H1 (cell line): Measurements from ENCODE around the gene CC2D1B. TPM values are rescaled to one million over a fixed set of nuclear protein-coding genes. Genes with fewer than 3 reads are reported as not detected.
A peak's percentile ranks its signal among the peaks of the same experiment; 100 is the strongest.

Source experiments
- CTCF ChIA-PET: fragments of 300-600 bp; sonication (Branson Sonifier 250); formaldehyde crosslinking; loops from one replicate; lab custom pipeline; 2021; ENCODE audit not compliant: partially characterized antibody; lab: Charles Lee
- POLR2A ChIA-PET: fragments of 300-600 bp; sonication (Branson Sonifier 250); formaldehyde crosslinking; loops from one replicate; lab custom pipeline; 2021; ENCODE audit warnings: inconsistent platforms; ENCODE audit not compliant: partially characterized antibody; lab: Charles Lee
- DNase-seq, 2 experiments: peaks; one replicate each; pipeline versions ENCODE4 v3.0.0 to v3.0.0-alpha.2; 2010 to 2022; ENCODE audit warnings: low spot score in 2 of 2, low read depth in 1 of 2, mixed read lengths in 1 of 2
- FAIRE-seq: peaks from 2 replicates; lab custom pipeline; 2011; peaks lifted over from hg19 to GRCh38; lab: Jason Lieb, UNC
- H2AFZ ChIP-seq: 2 replicates; pipeline ENCODE4 v1.8.1; 2012; ENCODE audit warnings: low read length, inconsistent platforms
- H2AK5ac ChIP-seq: 2 replicates; pipeline ENCODE4 v1.6.1; 2013; ENCODE audit warnings: low read depth, low read length
- H2BK120ac ChIP-seq: replicated peaks from 2 replicates; pipeline ENCODE3; 2013; ENCODE audit warnings: low read depth, low read length, inconsistent platforms
- H2BK12ac ChIP-seq: 2 replicates; pipeline ENCODE4 v1.6.1; 2013; ENCODE audit warnings: low read depth, low read length
- H2BK15ac ChIP-seq: 2 replicates; pipeline ENCODE4 v1.6.1; 2013; ENCODE audit warnings: low read length
- H2BK20ac ChIP-seq: 2 replicates; pipeline ENCODE4 v1.6.1; 2013; ENCODE audit warnings: low read length
- H2BK5ac ChIP-seq: 2 replicates; pipeline ENCODE4 v1.6.1; 2013; ENCODE audit warnings: low read depth, low read length
- H3K14ac ChIP-seq: 2 replicates; pipeline ENCODE4 v1.6.1; 2013; ENCODE audit warnings: inconsistent platforms; ENCODE audit not compliant: insufficient read length
- H3K18ac ChIP-seq: 2 replicates; pipeline ENCODE4 v1.6.1; 2013; ENCODE audit warnings: low read length; ENCODE audit errors: extremely low read depth
- H3K23ac ChIP-seq: 2 replicates; pipeline ENCODE4 v1.6.1; 2013; ENCODE audit warnings: inconsistent platforms; ENCODE audit not compliant: insufficient read length
- H3K23me2 ChIP-seq: 2 replicates; pipeline ENCODE4 v1.6.1; 2013; ENCODE audit warnings: low read depth, low read length
- H3K27ac ChIP-seq: 2 replicates; pipeline ENCODE4 v1.6.1; 2011; ENCODE audit warnings: low read depth, low read length, inconsistent platforms
- H3K27me3 ChIP-seq, 4 experiments: replicated peaks in 1 of 4; 1 replicate in 1 of 4; 2 replicates in 3 of 4; pipeline versions ENCODE4 v1.6.1 to v1.8.1; 2011 to 2013; ENCODE audit warnings: low read length in 3 of 4, mild to moderate bottlenecking in 3 of 4, inconsistent platforms in 2 of 4, mixed read lengths in 2 of 4, moderate library complexity in 1 of 4; ENCODE audit not compliant: control insufficient read depth in 3 of 4, insufficient read depth in 3 of 4; ENCODE audit errors: extremely low read depth in 1 of 4
- H3K36me3 ChIP-seq, 4 experiments: 2 replicates each; pipeline versions ENCODE4 v1.6.1 to v1.8.1; 2011 to 2013; ENCODE audit warnings: mild to moderate bottlenecking in 4 of 4, low read length in 3 of 4, moderate library complexity in 2 of 4, control low read depth in 1 of 4, inconsistent platforms in 1 of 4; ENCODE audit not compliant: insufficient read depth in 4 of 4, control insufficient read depth in 2 of 4
- H3K4ac ChIP-seq: replicated peaks from 2 replicates; pipeline ENCODE3; 2013; ENCODE audit warnings: low read length, low read depth, mixed read lengths, inconsistent platforms; ENCODE audit not compliant: insufficient read length
- H3K4me1 ChIP-seq, 4 experiments: replicated peaks in 1 of 4; 1 replicate in 1 of 4; 2 replicates in 3 of 4; pipeline versions ENCODE4 v1.6.1 to v1.8.1; 2011 to 2013; ENCODE audit warnings: low read length in 3 of 4, inconsistent platforms in 2 of 4, mixed read lengths in 1 of 4; ENCODE audit not compliant: insufficient read depth in 4 of 4, control insufficient read depth in 3 of 4
- H3K4me2 ChIP-seq, 2 experiments: 2 replicates each; pipeline versions ENCODE4 v1.6.1 to v1.8.1; 2011 to 2013; ENCODE audit warnings: low read depth in 2 of 2, low read length in 2 of 2, control low read depth in 1 of 2, inconsistent platforms in 1 of 2, mild to moderate bottlenecking in 1 of 2; ENCODE audit not compliant: insufficient read depth in 1 of 2
- H3K4me3 ChIP-seq, 4 experiments: fragments of 200-600, 300-600 bp in 1 of 4; sonication (generic), shearing (Covaris generic), sonication (Bioruptor Twin) in 1 of 4; 2 replicates each; pipeline versions ENCODE4 v1.5.1 to v1.8.1; 2011 to 2016; ENCODE audit warnings: low read length in 4 of 4, low read depth in 3 of 4, control low read depth in 2 of 4, inconsistent platforms in 2 of 4, mild to moderate bottlenecking in 2 of 4, mixed read lengths in 1 of 4, moderate library complexity in 1 of 4; ENCODE audit not compliant: insufficient read depth in 2 of 4; ENCODE audit errors: extremely low read depth in 1 of 4
- H3K56ac ChIP-seq: replicated peaks from 2 replicates; pipeline ENCODE3; 2013; ENCODE audit warnings: low read depth, mild to moderate bottlenecking, mixed read lengths, low read length, inconsistent platforms; ENCODE audit not compliant: insufficient read length
- H3K79me1 ChIP-seq: 2 replicates; pipeline ENCODE4 v1.6.1; 2013; ENCODE audit warnings: low read depth, low read length, control low read depth
- H3K79me2 ChIP-seq, 2 experiments: 2 replicates each; pipeline versions ENCODE4 v1.6.1 to v1.8.1; 2012 to 2013; ENCODE audit warnings: low read length in 2 of 2, mild to moderate bottlenecking in 2 of 2, inconsistent platforms in 1 of 2; ENCODE audit not compliant: insufficient read depth in 2 of 2, control insufficient read depth in 1 of 2
- H3K9ac ChIP-seq, 4 experiments: replicated peaks in 1 of 4; 1 replicate in 1 of 4; 2 replicates in 3 of 4; pipeline versions ENCODE4 v1.6.1 to v1.8.1; 2011 to 2013; ENCODE audit warnings: low read depth in 3 of 4, low read length in 3 of 4, control low read depth in 2 of 4, mild to moderate bottlenecking in 2 of 4, moderate library complexity in 2 of 4, inconsistent platforms in 1 of 4; ENCODE audit errors: extremely low read depth in 1 of 4
- H3K9me3 ChIP-seq, 2 experiments: 2 replicates each; pipeline versions ENCODE4 v1.6.1 to v1.8.1; 2012 to 2013; ENCODE audit warnings: mild to moderate bottlenecking in 2 of 2, moderate library complexity in 2 of 2, control low read depth in 1 of 2, inconsistent platforms in 1 of 2, low read depth in 1 of 2, low read length in 1 of 2, mixed read lengths in 1 of 2; ENCODE audit not compliant: insufficient read depth in 2 of 2
- H4K20me1 ChIP-seq, 2 experiments: replicated peaks in 1 of 2; 2 replicates each; pipeline versions ENCODE3 to v1.8.1; 2011 to 2013; ENCODE audit warnings: inconsistent platforms in 2 of 2, low read length in 2 of 2, mild to moderate bottlenecking in 1 of 2; ENCODE audit not compliant: insufficient read depth in 2 of 2, control insufficient read depth in 1 of 2
- H4K5ac ChIP-seq: 2 replicates; pipeline ENCODE4 v1.6.1; 2013; ENCODE audit warnings: low read length, low read depth, mixed read lengths, inconsistent platforms; ENCODE audit not compliant: insufficient read length
- H4K8ac ChIP-seq: 2 replicates; pipeline ENCODE4 v1.8.0; 2013; ENCODE audit warnings: mild to moderate bottlenecking, moderate library complexity, low read length, inconsistent platforms; ENCODE audit not compliant: insufficient read depth; ENCODE audit errors: extremely low read depth
- H4K91ac ChIP-seq: replicated peaks from 2 replicates; pipeline ENCODE3; 2013; ENCODE audit warnings: low read length, mixed read lengths, inconsistent platforms; ENCODE audit not compliant: insufficient read length
- CHD1 ChIP-seq: IDR thresholded peaks from 2 replicates; pipeline ENCODE4 v1.6.1; 2012; ENCODE audit warnings: low read depth, low read length, improper control_type of control experiment
- CTCF ChIP-seq, 3 experiments: IDR thresholded peaks; 1 replicate in 2 of 3; 2 replicates in 1 of 3; pipeline versions ENCODE4 v1.5.1 to v1.6.1; 2011; ENCODE audit warnings: low read length in 3 of 3, mild to moderate bottlenecking in 3 of 3, inconsistent platforms in 2 of 3, low read depth in 1 of 3, moderate library complexity in 1 of 3; ENCODE audit not compliant: insufficient read depth in 1 of 3; ENCODE audit errors: control extremely low read depth in 1 of 3
- RAD21 ChIP-seq, 2 experiments: IDR thresholded peaks in 1 of 2; conservative IDR thresholded peaks in 1 of 2; 2 replicates each; pipeline ENCODE4 v1.6.1; 2011; ENCODE audit warnings: low read depth in 2 of 2, low read length in 2 of 2, improper control_type of control experiment in 1 of 2, inconsistent platforms in 1 of 2, mild to moderate bottlenecking in 1 of 2, moderate library complexity in 1 of 2
- RBBP5 ChIP-seq: IDR thresholded peaks from 2 replicates; pipeline ENCODE4 v1.7.1; 2012; ENCODE audit warnings: low read depth, mild to moderate bottlenecking, inconsistent platforms, low read length, moderate library complexity, borderline replicate concordance
- SIN3A ChIP-seq, 2 experiments: IDR thresholded peaks in 1 of 2; conservative IDR thresholded peaks in 1 of 2; 2 replicates each; pipeline ENCODE4 v1.6.1; 2011 to 2012; ENCODE audit warnings: low read length in 2 of 2, improper control_type of control experiment in 1 of 2, low read depth in 1 of 2, mild to moderate bottlenecking in 1 of 2
- TBP ChIP-seq: IDR thresholded peaks from 2 replicates; pipeline ENCODE4 v1.6.1; 2011; ENCODE audit warnings: low read depth, low read length, improper control_type of control experiment
- TEAD4 ChIP-seq: IDR thresholded peaks from 2 replicates; pipeline ENCODE4 v1.6.1; 2012; ENCODE audit warnings: low read depth, low read length, inconsistent platforms, mixed read lengths
- WGBS, 2 experiments: shearing (Covaris generic) in 1 of 2; methylation state at CpG; one replicate each; pipeline versions ENCODE4 v1.1.6 to v1.1.7; 2013 to 2015; ENCODE audit warnings: low lambda C conversion rate in 2 of 2, mixed read lengths in 2 of 2, inconsistent platforms in 1 of 2, low coverage in 1 of 2, missing lambda C conversion rate in 1 of 2; ENCODE audit not compliant: insufficient replicate concordance in 2 of 2, insufficient coverage in 1 of 2, insufficient read length in 1 of 2; ENCODE audit errors: extremely low coverage in 1 of 2, missing lambda C conversion rate in 1 of 2; 5-methylcytosine and 5-hydroxymethylcytosine counted together
- polyA plus RNA-seq, 7 experiments: library from polyadenylated mRNA; depleted of rRNA in 3 of 7; stranded (reverse) in 5 of 7; unstranded in 2 of 7; fragments of >200 nt in 5 of 7; fragments of 200-250 nt in 2 of 7; gene quantifications; 1 replicate in 5 of 7; 2 replicates in 1 of 7; 4 replicates in 1 of 7; pipeline versions ENCODE4 v1.2.1 to v1.2.3, GENCODE V29; 2011 to 2013; ENCODE audit warnings: missing spikeins in 2 of 7, mixed read lengths in 2 of 7
- total RNA-seq: library from RNA; stranded (reverse); fragmentation: NEBNext Ultra II Directional; extraction: Animal tissue kit (Norgen Biotek cat#: 25700); gene quantifications from 2 replicates; pipeline ENCODE4 v1.2.1, GENCODE V29; 2021
- TF ChIP-seq, protein P1 (sequence below): IDR thresholded peaks from 2 replicates; pipeline ENCODE4 v1.6.1; 2012; ENCODE audit warnings: inconsistent platforms

CC2D1B gene
- total and polyA plus RNA-seq, 2 of the 8 experiments (the other 6 are each of a cell fraction or from before 2014, with no cell fraction given) = 7.4 to 13.1 TPM

GRCh38 chr1:52348704-52349300 lies 17.2 kb downstream of the CC2D1B start:
- peak; percentile 51 to 63 for DNase-seq
- H3K27me3 ChIP-seq = no peaks in the 10 kb centered on the region
- TF ChIP-seq CHD1 = no peak
- TF ChIP-seq CTCF (IDR thresholded peaks at IDR 0.05; ENCODE audit: control extremely low read depth in 1 of 3, insufficient read depth in 1 of 3, low read depth in 1 of 3, low read length in 3 of 3) = peak; percentile 71 to 84 (median 78)
- TF ChIP-seq SIN3A (conservative IDR thresholded peaks at IDR 0.05 in 1 of 2, IDR thresholded peaks at IDR 0.05 in 1 of 2; ENCODE audit: low read depth in 1 of 2, low read length in 2 of 2) = 0 out of 4 replicates have a peak, but pooled peaks of 1 of the 2 experiments have one; percentile 39
- TF ChIP-seq RAD21 (IDR thresholded peaks at IDR 0.05 in 1 of 2, conservative IDR thresholded peaks at IDR 0.05 in 1 of 2; ENCODE audit: low read depth in 2 of 2, low read length in 2 of 2) = peak; percentile 90 to 94
- TF ChIP-seq RBBP5 = no peak
- peak; percentile 35; the same call in 1 of the 2 replicates for TF ChIP-seq TBP
- TF ChIP-seq, protein P1, sequence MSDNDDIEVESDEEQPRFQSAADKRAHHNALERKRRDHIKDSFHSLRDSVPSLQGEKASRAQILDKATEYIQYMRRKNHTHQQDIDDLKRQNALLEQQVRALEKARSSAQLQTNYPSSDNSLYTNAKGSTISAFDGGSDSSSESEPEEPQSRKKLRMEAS = peak; percentile 58
- TF ChIP-seq TEAD4 = 0 out of 2 replicates have a peak, but pooled peaks have one; percentile 25

More at GRCh38 chr1:52348704-52349300, 17.2 kb downstream of the CC2D1B start:
- no peak overlapping the region for H3K14ac ChIP-seq
- H3K9ac ChIP-seq = no peak overlapping the region
- H2AFZ ChIP-seq = no peak overlapping the region
- whole genome bisulfite sequencing, 2 experiments = 70% methylated on average over 8 of the region's 8 CpGs; no CpG with 5 or more reads in 1 of the 2 experiments
- H4K20me1 ChIP-seq = no peaks in the 10 kb centered on the region
- H3K79me2 ChIP-seq = no peaks in the 10 kb centered on the region
- 0 out of 2 replicates have a peak overlapping the region, but pooled peaks have one; percentile 21 for H2BK15ac ChIP-seq
- no peak overlapping the region for H3K23ac ChIP-seq
- no peak overlapping the region for H2BK5ac ChIP-seq
- H3K4me1 ChIP-seq = peaks cover 1 to 12% (median 4%) of the 10 kb centered on the region in 4 experiments; a peak in 5 of 7 replicates
- no peak overlapping the region for H2BK20ac ChIP-seq
- no peak overlapping the region for H3K4me3 ChIP-seq
- no peak overlapping the region for H3K4ac ChIP-seq
- H3K18ac ChIP-seq = no peak overlapping the region
- H3K56ac ChIP-seq = no peak overlapping the region
- no peak overlapping the region for H3K4me2 ChIP-seq
- ChIA-PET CTCF (interaction anchor here (0.6 to 2.2 kb wide), 26 partner anchors 11 to 1492 kb away, joined by 3 to 11 read pairs (median 4); partner anchors contain the start of genes CC2D1B and ZFYVE9), POLR2A (interaction anchor here (0.7 to 1.8 kb wide), 11 partner anchors 10 to 294 kb away, joined by 3 to 10 read pairs (median 4); partner anchors contain the start of genes ORC1, PRPF38A and TXNDC12)
- no peak overlapping the region for H2AK5ac ChIP-seq
- H3K27ac ChIP-seq = no peak overlapping the region
- H2BK120ac ChIP-seq = no peak overlapping the region
- H4K8ac ChIP-seq = peak overlapping the region; percentile 71; the same call in 1 of the 2 replicates
- no peaks in the 10 kb centered on the region for H3K9me3 ChIP-seq
- peak; percentile 70 for FAIRE-seq
- H3K36me3 ChIP-seq = peaks cover 4 to 19% (median 11%) of the 10 kb centered on the region in 4 experiments; a peak in 6 of 8 replicates
- peak overlapping the region; percentile 28; the same call in 1 of the 2 replicates for H2BK12ac ChIP-seq
- H3K79me1 ChIP-seq = no peaks in the 10 kb centered on the region
- no peak overlapping the region for H4K5ac ChIP-seq
- H4K91ac ChIP-seq = no peak overlapping the region
- H3K23me2 ChIP-seq = no peaks in the 10 kb centered on the region
